Mesendoderm (in vitro differentiated cells): ENCODE measurements around the gene KRT222.
A peak's percentile ranks its signal among the peaks of the same experiment; 100 is the strongest.

ENCODE experiments used
- DNase-seq: peaks from one replicate; pipeline ENCODE4 v3.0.0; 2013
- H2AK5ac ChIP-seq: 2 replicates; pipeline ENCODE4 v1.6.1; 2013; ENCODE audit warnings: low read length, inconsistent platforms
- H2BK120ac ChIP-seq: 2 replicates; pipeline ENCODE4 v1.6.1; 2013; ENCODE audit warnings: low read depth, mild to moderate bottlenecking, low read length, moderate library complexity, mixed read lengths
- H2BK15ac ChIP-seq: replicated peaks from 2 replicates; pipeline ENCODE4 v1.6.1; 2013; ENCODE audit warnings: low read depth, mild to moderate bottlenecking, moderate library complexity
- H2BK5ac ChIP-seq: 2 replicates; pipeline ENCODE4 v1.6.1; 2013; ENCODE audit warnings: low read length, inconsistent platforms
- H3K18ac ChIP-seq: 2 replicates; pipeline ENCODE4 v1.6.1; 2013; ENCODE audit warnings: mild to moderate bottlenecking, low read length, mixed read lengths
- H3K23ac ChIP-seq: one replicate; pipeline ENCODE4 v1.6.1; 2013; ENCODE audit warnings: low read length
- H3K27ac ChIP-seq: 2 replicates; pipeline ENCODE4 v1.5.1; 2013; ENCODE audit warnings: low read depth, mild to moderate bottlenecking, inconsistent platforms, low read length, moderate library complexity
- H3K27me3 ChIP-seq: 2 replicates; pipeline ENCODE4 v1.6.1; 2013; ENCODE audit warnings: low read length, control low read depth, mild to moderate bottlenecking, inconsistent platforms; ENCODE audit not compliant: insufficient read depth, poor library complexity
- H3K36me3 ChIP-seq: 2 replicates; pipeline ENCODE4 v1.6.1; 2013; ENCODE audit warnings: low read length, inconsistent platforms; ENCODE audit not compliant: control insufficient read depth, insufficient read depth
- H3K4ac ChIP-seq: one replicate; pipeline ENCODE4 v1.6.1; 2013; ENCODE audit warnings: low read depth, mild to moderate bottlenecking, low read length, moderate library complexity
- H3K4me1 ChIP-seq: 2 replicates; pipeline ENCODE4 v1.6.1; 2013; ENCODE audit warnings: low read depth, low read length, inconsistent platforms; ENCODE audit not compliant: control insufficient read depth
- H3K4me2 ChIP-seq: 2 replicates; pipeline ENCODE4 v1.6.1; 2013; ENCODE audit warnings: low read length
- H3K4me3 ChIP-seq: 2 replicates; pipeline ENCODE4 v1.5.1; 2013; ENCODE audit warnings: mild to moderate bottlenecking, low read length
- H3K56ac ChIP-seq: one replicate; pipeline ENCODE4 v1.6.1; 2013; ENCODE audit warnings: low read length
- H3K79me1 ChIP-seq: 2 replicates; pipeline ENCODE4 v1.6.1; 2013; ENCODE audit warnings: low read length, inconsistent platforms
- H3K79me2 ChIP-seq: 2 replicates; pipeline ENCODE4 v1.6.1; 2013; ENCODE audit warnings: mild to moderate bottlenecking, low read length; ENCODE audit not compliant: control insufficient read depth, insufficient read depth
- H3K9ac ChIP-seq: 2 replicates; pipeline ENCODE4 v1.6.1; 2013; ENCODE audit warnings: low read length, inconsistent platforms
- H4K5ac ChIP-seq: one replicate; pipeline ENCODE4 v1.6.1; 2013; ENCODE audit warnings: low read length
- H4K8ac ChIP-seq: one replicate; pipeline ENCODE4 v1.6.1; 2013; ENCODE audit warnings: low read depth, mild to moderate bottlenecking, control low read depth, low read length, moderate library complexity
- WGBS: extraction: QIAGEN DNeasy Blood & Tissue Kit; methylation state at CpG from one replicate; pipeline ENCODE4 v1.1.7; 2013; ENCODE audit warnings: low lambda C conversion rate, missing lambda C conversion rate; ENCODE audit not compliant: insufficient coverage; ENCODE audit errors: extremely low coverage; 5-methylcytosine and 5-hydroxymethylcytosine counted together

KRT222 gene

GRCh38 chr17:40694584-40694983 lies 29.6 kb upstream of the KRT222 start:
- Histone ChIP-seq H3K36me3 (no peaks in the 10 kb centered on the region), H3K4me2 (no peak overlapping the region), H3K4ac (no peak overlapping the region), H3K79me1 (no peaks in the 10 kb centered on the region), H3K9ac (no peak overlapping the region), H4K5ac (no peak overlapping the region), H3K79me2 (no peaks in the 10 kb centered on the region), H2BK5ac (no peak overlapping the region), H3K27ac (no peak overlapping the region), H3K56ac (no peak overlapping the region), H3K27me3 (no peaks in the 10 kb centered on the region), H2BK120ac (no peak overlapping the region), H4K8ac (no peak overlapping the region), H2BK15ac (no peak overlapping the region), H3K23ac (no peak overlapping the region), H3K4me3 (no peak overlapping the region), H3K4me1 (no peaks in the 10 kb centered on the region), H3K18ac (no peak overlapping the region), H2AK5ac (no peak overlapping the region)
- DNase-seq: peak; percentile 22
- no CpG with 5 or more reads among the region's 9 CpGs for WGBS

GRCh38 chr17:40687106-40687505 lies 22.1 kb upstream of the KRT222 start:
- no peak overlapping the region for H4K8ac ChIP-seq
- no peak overlapping the region for H2AK5ac ChIP-seq
- no peak for DNase-seq
- H3K56ac ChIP-seq: no peak overlapping the region
- no peak overlapping the region for H2BK120ac ChIP-seq
- H3K9ac ChIP-seq: no peak overlapping the region
- H3K79me1 ChIP-seq: no peaks in the 10 kb centered on the region
- no peaks in the 10 kb centered on the region for H3K79me2 ChIP-seq
- H3K18ac ChIP-seq: no peak overlapping the region
- no peak overlapping the region for H2BK15ac ChIP-seq
- no peaks in the 10 kb centered on the region for H3K4me1 ChIP-seq
- H3K4me2 ChIP-seq: no peak overlapping the region
- no peaks in the 10 kb centered on the region for H3K27me3 ChIP-seq
- no peak overlapping the region for H2BK5ac ChIP-seq
- no peaks in the 10 kb centered on the region for H3K36me3 ChIP-seq
- H3K4me3 ChIP-seq: no peak overlapping the region
- WGBS: no CpG with 5 or more reads among the region's 5 CpGs
- H3K23ac ChIP-seq: no peak overlapping the region
- H3K4ac ChIP-seq: no peak overlapping the region
- H3K27ac ChIP-seq: no peak overlapping the region
- no peak overlapping the region for H4K5ac ChIP-seq

GRCh38 chr17:40686192-40686591 lies 21.2 kb upstream of the KRT222 start:
- H3K27ac ChIP-seq: no peak overlapping the region
- no peak overlapping the region for H3K9ac ChIP-seq
- no peak overlapping the region for H2AK5ac ChIP-seq
- no peaks in the 10 kb centered on the region for H3K4me1 ChIP-seq
- no peak overlapping the region for H3K23ac ChIP-seq
- no peak overlapping the region for H3K4me2 ChIP-seq
- H2BK15ac ChIP-seq: no peak overlapping the region
- H3K4me3 ChIP-seq: no peak overlapping the region
- H3K27me3 ChIP-seq: no peaks in the 10 kb centered on the region
- no peak overlapping the region for H2BK5ac ChIP-seq
- no peak overlapping the region for H4K8ac ChIP-seq
- no peaks in the 10 kb centered on the region for H3K79me2 ChIP-seq
- H3K4ac ChIP-seq: no peak overlapping the region
- no peak overlapping the region for H3K56ac ChIP-seq
- no peak overlapping the region for H4K5ac ChIP-seq
- H3K18ac ChIP-seq: no peak overlapping the region
- no peaks in the 10 kb centered on the region for H3K79me1 ChIP-seq
- no CpG with 5 or more reads among the region's 4 CpGs for WGBS
- no peak overlapping the region for H2BK120ac ChIP-seq
- no peak for DNase-seq
- H3K36me3 ChIP-seq: no peaks in the 10 kb centered on the region

- no peak for DNase-seq
- no peak overlapping the region for H2AK5ac ChIP-seq
Observed at GRCh38 chr17:40680998-40681397, 16.0 kb upstream of the KRT222 start.

GRCh38 chr17:40679523-40679907 lies 14.5 kb upstream of the KRT222 start:
- Histone ChIP-seq H3K23ac (no peak overlapping the region), H3K4me3 (no peak overlapping the region), H3K56ac (no peak overlapping the region), H3K4ac (no peak overlapping the region), H3K4me1 (no peaks in the 10 kb centered on the region), H2BK15ac (no peak overlapping the region), H3K9ac (no peak overlapping the region), H3K36me3 (no peaks in the 10 kb centered on the region), H3K79me2 (no peaks in the 10 kb centered on the region), H3K4me2 (no peak overlapping the region), H4K5ac (no peak overlapping the region), H2AK5ac (no peak overlapping the region), H4K8ac (no peak overlapping the region), H2BK5ac (no peak overlapping the region), H3K18ac (no peak overlapping the region), H3K79me1 (no peaks in the 10 kb centered on the region), H2BK120ac (no peak overlapping the region), H3K27me3 (no peaks in the 10 kb centered on the region), H3K27ac (no peak overlapping the region)
- DNase-seq: no peak
- WGBS: no CpG with 5 or more reads among the region's 2 CpGs

More at GRCh38 chr17:40680998-40681397, 16.0 kb upstream of the KRT222 start:
- Histone ChIP-seq H3K4me3 (no peak overlapping the region), H4K8ac (no peak overlapping the region), H3K79me2 (no peaks in the 10 kb centered on the region), H3K79me1 (no peaks in the 10 kb centered on the region), H3K4me2 (no peak overlapping the region), H2BK5ac (no peak overlapping the region), H4K5ac (no peak overlapping the region), H3K27ac (no peak overlapping the region), H2BK120ac (no peak overlapping the region), H3K23ac (no peak overlapping the region), H3K9ac (no peak overlapping the region), H3K56ac (no peak overlapping the region), H3K36me3 (no peaks in the 10 kb centered on the region), H3K27me3 (no peaks in the 10 kb centered on the region), H3K18ac (no peak overlapping the region), H3K4ac (no peak overlapping the region), H3K4me1 (no peaks in the 10 kb centered on the region), H2BK15ac (no peak overlapping the region)

- no peak overlapping the region for H3K56ac ChIP-seq
Observed at GRCh38 chr17:40678902-40679522, 14.0 kb upstream of the KRT222 start.

More at GRCh38 chr17:40678902-40679522, 14.0 kb upstream of the KRT222 start:
- no peaks in the 10 kb centered on the region for H3K79me1 ChIP-seq
- H2BK15ac ChIP-seq: no peak overlapping the region
- H3K4me2 ChIP-seq: no peak overlapping the region
- H3K18ac ChIP-seq: no peak overlapping the region
- H3K27me3 ChIP-seq: no peaks in the 10 kb centered on the region
- no peak overlapping the region for H3K4ac ChIP-seq
- no peak overlapping the region for H3K4me3 ChIP-seq
- no peak overlapping the region for H2BK120ac ChIP-seq
- no peak for DNase-seq
- H3K4me1 ChIP-seq: no peaks in the 10 kb centered on the region
- H2AK5ac ChIP-seq: no peak overlapping the region
- H4K5ac ChIP-seq: no peak overlapping the region
- no peaks in the 10 kb centered on the region for H3K79me2 ChIP-seq
- H3K36me3 ChIP-seq: no peaks in the 10 kb centered on the region
- no peak overlapping the region for H3K23ac ChIP-seq
- no peak overlapping the region for H2BK5ac ChIP-seq
- no peak overlapping the region for H3K27ac ChIP-seq
- H3K9ac ChIP-seq: no peak overlapping the region
- H4K8ac ChIP-seq: no peak overlapping the region
- WGBS: no CpG with 5 or more reads among the region's 4 CpGs
